ENCODE data around the gene COIL.

The COIL gene

DNA sequence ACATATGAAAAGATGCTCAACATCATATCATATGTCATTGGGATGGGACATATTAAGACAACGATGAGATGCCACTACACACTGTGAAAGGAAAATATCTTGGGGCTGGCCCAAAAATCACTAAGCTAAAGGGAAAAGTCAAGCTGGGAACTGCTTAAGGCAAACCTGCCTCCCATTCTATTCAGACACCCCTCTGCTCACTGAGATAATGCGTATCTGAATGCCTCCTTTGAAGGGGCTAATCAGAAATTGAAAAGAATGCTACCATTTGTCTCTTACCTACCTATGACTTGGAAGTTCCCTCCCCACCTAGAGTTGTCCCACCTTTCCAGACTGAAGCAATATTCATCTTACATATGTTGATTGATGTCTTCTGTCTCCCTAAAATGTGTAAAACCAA lies 35.8 kb downstream of the COIL start:
- H3K9me3 ChIP-seq (ENCODE audit: control insufficient read depth in 2 of 2, low read length in 2 of 2), result no peaks in the 10 kb centered on the region
- no peaks in the 10 kb centered on the region for H3K36me3 ChIP-seq (ENCODE audit: control insufficient read depth in 2 of 2, insufficient read depth in 2 of 2, low read length in 2 of 2)
- no peaks in the 10 kb centered on the region for H3K4me1 ChIP-seq (ENCODE audit: control insufficient read depth in 2 of 2, insufficient read depth in 2 of 2, low read length in 2 of 2)
- H3K4me3 ChIP-seq (ENCODE audit: low read length in 2 of 2), result no peak overlapping the region
- no peak overlapping the region for H3K9ac ChIP-seq (ENCODE audit: low read depth in 1 of 2, low read length in 2 of 2)
- no peak overlapping the region for H3K27ac ChIP-seq (ENCODE audit: low read depth in 2 of 2, low read length in 2 of 2)
- no peaks in the 10 kb centered on the region for H3K27me3 ChIP-seq (ENCODE audit: control insufficient read depth in 2 of 2, insufficient read depth in 2 of 2, low read length in 2 of 2)

DNA sequence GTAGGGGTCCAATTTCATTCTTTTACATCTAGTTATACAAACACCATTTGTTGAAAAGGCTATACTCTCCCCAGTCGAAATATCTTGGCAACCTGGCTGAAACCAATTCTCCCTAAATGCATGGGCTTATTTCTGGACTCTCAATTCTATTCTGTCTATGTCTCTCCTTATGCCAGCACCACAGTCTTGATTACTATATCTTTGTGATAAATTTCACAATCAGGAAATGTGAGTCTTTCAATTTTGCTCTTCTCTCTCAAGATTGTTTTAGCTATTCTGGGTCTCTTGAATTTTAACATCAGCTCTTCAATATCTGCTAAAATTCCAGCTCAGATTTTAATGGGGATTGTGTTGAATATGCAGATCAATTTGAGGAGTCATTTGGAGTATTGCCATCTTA lies 41.1 kb downstream of the COIL start:
- Histone ChIP-seq H3K4me3 (ENCODE audit: low read length in 2 of 2) (no peak overlapping the region), H3K9ac (ENCODE audit: low read depth in 1 of 2, low read length in 2 of 2) (no peak overlapping the region), H3K36me3 (ENCODE audit: control insufficient read depth in 2 of 2, insufficient read depth in 2 of 2, low read length in 2 of 2) (no peaks in the 10 kb centered on the region), H3K4me1 (ENCODE audit: control insufficient read depth in 2 of 2, insufficient read depth in 2 of 2, low read length in 2 of 2) (peaks cover 16 to 17% of the 10 kb centered on the region in 2 donors), H3K27ac (ENCODE audit: low read depth in 2 of 2, low read length in 2 of 2) (no peak overlapping the region), H3K27me3 (ENCODE audit: control insufficient read depth in 2 of 2, insufficient read depth in 2 of 2, low read length in 2 of 2) (no peaks in the 10 kb centered on the region), H3K9me3 (ENCODE audit: control insufficient read depth in 2 of 2, low read length in 2 of 2) (no peaks in the 10 kb centered on the region)

DNA sequence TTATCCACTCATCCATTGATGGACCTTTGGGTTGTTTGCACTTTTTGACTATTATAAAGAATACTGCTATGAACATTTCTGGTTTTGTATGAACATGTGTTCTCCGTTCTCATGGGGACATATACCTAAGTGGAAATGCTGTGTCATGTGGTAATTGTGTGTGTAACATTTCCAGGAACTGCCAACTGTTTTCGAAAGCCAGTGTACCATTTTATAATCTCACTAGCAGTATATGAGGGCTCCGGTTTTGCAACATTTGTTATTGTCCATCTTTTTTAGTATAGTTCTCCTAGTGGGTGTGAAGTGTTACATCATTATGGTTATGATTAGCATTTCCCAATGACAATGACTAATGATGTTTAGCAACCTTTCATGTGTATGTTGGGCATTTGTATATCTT lies 41.9 kb downstream of the COIL start:
- Histone ChIP-seq H3K27me3 (ENCODE audit: control insufficient read depth in 2 of 2, insufficient read depth in 2 of 2, low read length in 2 of 2) (no peaks in the 10 kb centered on the region), H3K4me3 (ENCODE audit: low read length in 2 of 2) (no peak overlapping the region), H3K9ac (ENCODE audit: low read depth in 1 of 2, low read length in 2 of 2) (no peak overlapping the region), H3K27ac (ENCODE audit: low read depth in 2 of 2, low read length in 2 of 2) (no peak overlapping the region), H3K36me3 (ENCODE audit: control insufficient read depth in 2 of 2, insufficient read depth in 2 of 2, low read length in 2 of 2) (no peaks in the 10 kb centered on the region), H3K4me1 (ENCODE audit: control insufficient read depth in 2 of 2, insufficient read depth in 2 of 2, low read length in 2 of 2) (peaks cover 16 to 17% of the 10 kb centered on the region in 2 donors), H3K9me3 (ENCODE audit: control insufficient read depth in 2 of 2, low read length in 2 of 2) (no peaks in the 10 kb centered on the region)

DNA sequence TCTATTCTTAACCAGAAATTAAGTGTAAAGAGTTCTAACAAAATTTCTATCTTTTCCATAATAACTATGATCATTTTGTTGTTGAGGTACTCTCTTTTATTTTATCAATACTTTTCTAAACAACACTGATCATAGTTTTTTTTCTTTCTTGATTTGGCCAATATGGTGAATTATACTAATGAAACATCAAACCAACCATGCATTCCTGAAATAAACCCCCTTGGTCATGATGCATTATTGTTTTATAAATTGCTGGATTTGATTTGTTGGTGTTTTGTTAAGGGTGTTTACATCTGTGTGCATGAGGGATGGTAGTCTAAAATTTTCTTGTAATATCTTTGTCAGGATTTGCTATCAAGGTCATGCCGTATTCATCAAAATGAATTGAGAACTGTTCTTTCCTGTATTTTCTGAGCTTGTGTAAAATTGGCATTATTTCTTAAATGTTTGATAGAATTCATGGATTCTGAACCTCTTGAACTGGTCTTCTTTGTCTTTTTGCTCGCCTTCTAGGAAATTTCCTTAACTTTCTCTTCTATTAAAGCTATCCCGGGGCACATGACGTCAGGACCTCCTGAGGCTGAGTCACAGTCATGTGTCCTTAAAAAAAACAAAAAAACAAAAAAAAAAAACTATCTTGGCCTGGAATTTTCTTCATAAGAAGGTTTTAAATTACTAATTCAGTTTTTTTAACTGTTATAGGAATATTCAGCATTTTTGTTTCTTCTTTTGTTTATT lies 43.1 kb downstream of the COIL start:
- H3K4me3 ChIP-seq (ENCODE audit: low read length in 2 of 2), result no peak overlapping the region
- no peaks in the 10 kb centered on the region for H3K36me3 ChIP-seq (ENCODE audit: control insufficient read depth in 2 of 2, insufficient read depth in 2 of 2, low read length in 2 of 2)
- H3K9me3 ChIP-seq (ENCODE audit: control insufficient read depth in 2 of 2, low read length in 2 of 2), result no peaks in the 10 kb centered on the region
- no peak overlapping the region for H3K9ac ChIP-seq (ENCODE audit: low read depth in 1 of 2, low read length in 2 of 2)
- no peaks in the 10 kb centered on the region for H3K27me3 ChIP-seq (ENCODE audit: control insufficient read depth in 2 of 2, insufficient read depth in 2 of 2, low read length in 2 of 2)
- no peak overlapping the region for H3K27ac ChIP-seq (ENCODE audit: low read depth in 2 of 2, low read length in 2 of 2)
- H3K4me1 ChIP-seq (ENCODE audit: control insufficient read depth in 2 of 2, insufficient read depth in 2 of 2, low read length in 2 of 2), result peaks cover 16 to 17% of the 10 kb centered on the region in 2 donors

DNA sequence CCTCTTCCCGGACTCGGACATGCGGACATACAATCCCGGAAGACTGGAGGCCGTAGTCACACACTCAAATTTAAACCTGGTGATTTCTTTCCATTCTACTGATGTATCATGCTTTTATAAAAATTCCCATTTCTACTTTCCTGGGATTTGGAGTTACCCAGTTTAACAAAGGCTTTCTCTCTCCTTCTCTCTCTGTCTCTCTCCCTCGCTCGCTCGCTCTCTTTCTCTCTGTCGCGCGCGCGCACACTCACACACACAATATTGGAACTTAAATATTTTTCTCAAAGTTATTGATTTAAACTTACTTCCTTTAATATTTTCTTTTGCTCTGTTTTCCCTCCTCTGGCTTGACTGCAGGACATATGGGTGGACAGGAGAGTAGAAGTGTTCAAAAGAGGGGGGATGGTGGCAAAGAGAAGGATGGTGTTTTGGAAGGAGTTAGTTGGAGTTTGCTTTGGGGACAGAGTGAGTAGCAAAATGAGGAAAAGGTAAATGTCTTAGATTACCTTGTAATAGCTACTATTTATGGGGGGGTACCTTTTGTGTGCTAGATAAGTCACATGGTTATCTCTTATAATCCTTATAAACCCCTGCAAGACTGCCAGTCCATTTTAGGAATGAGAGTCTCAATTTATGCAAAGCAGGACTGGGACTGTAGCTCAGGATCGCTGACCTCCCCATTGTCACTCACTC lies 46.1 kb downstream of the COIL start:
- H3K27me3 ChIP-seq (ENCODE audit: control insufficient read depth in 2 of 2, insufficient read depth in 2 of 2, low read length in 2 of 2), result no peaks in the 10 kb centered on the region
- H3K36me3 ChIP-seq (ENCODE audit: control insufficient read depth in 2 of 2, insufficient read depth in 2 of 2, low read length in 2 of 2), result no peaks in the 10 kb centered on the region
- peak overlapping the region; percentile 94 for H3K9ac ChIP-seq (ENCODE audit: low read depth in 1 of 2, low read length in 2 of 2)
- H3K4me1 ChIP-seq (ENCODE audit: control insufficient read depth in 2 of 2, insufficient read depth in 2 of 2, low read length in 2 of 2), result peaks cover 30 to 39% of the 10 kb centered on the region in 2 donors
- H3K27ac ChIP-seq (ENCODE audit: low read depth in 2 of 2, low read length in 2 of 2), result peak overlapping the region; percentile 94 to 95
- H3K9me3 ChIP-seq (ENCODE audit: control insufficient read depth in 2 of 2, low read length in 2 of 2), result no peaks in the 10 kb centered on the region
- H3K4me3 ChIP-seq (ENCODE audit: low read length in 2 of 2), result peak overlapping the region; percentile 93 to 96

DNA sequence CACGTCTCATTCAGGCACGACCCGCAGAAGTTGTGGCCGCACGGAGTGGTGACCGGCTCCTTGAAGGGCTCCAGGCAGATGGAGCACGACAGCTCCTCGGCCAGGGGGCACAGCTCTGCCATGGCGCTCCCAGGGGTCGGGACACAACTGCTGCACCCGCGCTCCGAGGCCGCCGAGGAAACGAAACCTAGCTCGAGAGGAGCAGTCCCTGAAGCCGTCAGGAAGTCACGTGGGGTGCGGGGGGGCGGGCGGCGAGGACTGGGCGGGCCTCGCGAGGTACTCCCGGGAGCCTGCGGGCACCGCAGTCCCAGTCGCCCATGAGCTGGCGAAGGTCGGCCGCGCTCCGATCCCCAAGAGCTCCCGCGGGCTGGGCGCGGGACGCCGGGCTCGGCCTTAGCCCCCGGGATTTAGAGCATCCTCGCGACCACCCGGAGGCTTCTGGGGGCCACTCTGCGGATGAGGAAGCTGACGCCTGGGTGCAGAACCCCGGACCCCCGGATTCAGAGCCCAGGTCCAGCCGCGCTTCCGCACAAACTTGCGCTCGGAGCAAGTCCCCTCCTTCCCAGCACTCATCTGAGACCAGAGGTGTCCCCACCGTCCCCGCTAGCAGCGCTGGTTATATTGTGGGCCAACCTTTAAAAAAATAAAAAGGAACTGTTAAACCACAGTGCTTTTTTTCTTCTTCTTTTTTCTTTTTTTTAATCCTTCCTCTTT lies 46.8 kb downstream of the COIL start, which contains the start of gene TRIM25:
TSS of gene TRIM25 (minus strand) at position 183 of the 714 bp plus-strand sequence. CDS start at position 122, 61 bp downstream.
- peaks cover 0 to under 1% of the 10 kb centered on the region in 2 donors for H3K36me3 ChIP-seq (ENCODE audit: control insufficient read depth in 2 of 2, insufficient read depth in 2 of 2, low read length in 2 of 2)
- no peaks in the 10 kb centered on the region for H3K9me3 ChIP-seq (ENCODE audit: control insufficient read depth in 2 of 2, low read length in 2 of 2)
- peak within 1 kb of the TSS; percentile 94 to 95 for H3K27ac ChIP-seq (ENCODE audit: low read depth in 2 of 2, low read length in 2 of 2)
- H3K4me3 ChIP-seq (ENCODE audit: low read length in 2 of 2), result peak within 1 kb of the TSS; percentile 93 to 96
- H3K27me3 ChIP-seq (ENCODE audit: control insufficient read depth in 2 of 2, insufficient read depth in 2 of 2, low read length in 2 of 2), result no peaks in the 10 kb centered on the region
- H3K4me1 ChIP-seq (ENCODE audit: control insufficient read depth in 2 of 2, insufficient read depth in 2 of 2, low read length in 2 of 2), result peaks cover 35 to 43% of the 10 kb centered on the region in 2 donors
- peak within 1 kb of the TSS; percentile 94 for H3K9ac ChIP-seq (ENCODE audit: low read depth in 1 of 2, low read length in 2 of 2)

DNA sequence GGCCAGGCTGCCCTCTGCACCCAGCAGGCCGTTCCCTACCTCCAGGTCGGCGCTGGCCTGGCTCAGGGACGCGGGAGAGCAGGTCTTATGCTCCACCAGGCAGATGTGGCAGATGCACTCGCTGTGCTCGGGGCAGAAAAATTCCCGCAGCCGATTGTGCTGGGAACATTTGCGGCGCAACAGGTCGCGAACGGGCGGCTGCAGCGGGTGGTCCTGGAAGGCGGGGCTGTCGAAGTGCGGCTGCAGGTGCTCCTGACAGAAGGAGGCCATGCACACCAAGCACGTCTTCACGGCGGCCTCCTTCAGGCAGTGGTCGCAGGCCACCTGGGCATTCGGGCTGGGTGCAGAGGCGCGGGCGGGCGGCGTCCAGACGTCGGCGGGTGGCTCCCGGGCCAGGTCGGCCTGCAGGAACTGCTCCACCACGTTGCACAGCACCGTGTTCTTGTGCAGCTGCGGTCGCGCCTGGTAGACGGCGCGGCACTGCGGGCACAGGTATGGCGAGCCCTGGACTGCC lies 47.4 kb downstream of the COIL start:
- H3K9ac ChIP-seq (ENCODE audit: low read depth in 1 of 2, low read length in 2 of 2), result peak overlapping the region; percentile 58 to 94
- no peaks in the 10 kb centered on the region for H3K9me3 ChIP-seq (ENCODE audit: control insufficient read depth in 2 of 2, low read length in 2 of 2)
- peaks cover 40 to 45% of the 10 kb centered on the region in 2 donors for H3K4me1 ChIP-seq (ENCODE audit: control insufficient read depth in 2 of 2, insufficient read depth in 2 of 2, low read length in 2 of 2)
- no peaks in the 10 kb centered on the region for H3K27me3 ChIP-seq (ENCODE audit: control insufficient read depth in 2 of 2, insufficient read depth in 2 of 2, low read length in 2 of 2)
- H3K4me3 ChIP-seq (ENCODE audit: low read length in 2 of 2), result peak overlapping the region; percentile 93 to 96
- peaks cover 3 to 6% of the 10 kb centered on the region in 2 donors for H3K36me3 ChIP-seq (ENCODE audit: control insufficient read depth in 2 of 2, insufficient read depth in 2 of 2, low read length in 2 of 2)
- H3K27ac ChIP-seq (ENCODE audit: low read depth in 2 of 2, low read length in 2 of 2), result peak overlapping the region; percentile 94 to 95

DNA sequence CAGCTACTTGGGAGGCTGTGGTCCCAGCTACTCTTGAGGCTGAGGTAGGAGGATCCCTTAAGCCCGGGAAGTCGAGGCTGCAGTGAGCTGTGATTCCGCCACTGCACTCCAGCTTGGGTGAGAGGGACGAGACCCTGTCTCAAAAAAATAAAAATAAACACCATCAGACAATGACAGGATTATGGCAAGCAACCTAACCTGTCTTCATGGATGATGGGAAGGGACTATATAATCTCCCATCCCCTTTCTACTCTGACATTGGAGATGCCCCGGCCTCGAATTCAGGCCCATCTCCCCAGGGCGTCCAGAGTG lies 47.9 kb downstream of the COIL start:
- H3K4me1 ChIP-seq (ENCODE audit: control insufficient read depth in 2 of 2, insufficient read depth in 2 of 2, low read length in 2 of 2), result peaks cover 42 to 48% of the 10 kb centered on the region in 2 donors
- no peaks in the 10 kb centered on the region for H3K27me3 ChIP-seq (ENCODE audit: control insufficient read depth in 2 of 2, insufficient read depth in 2 of 2, low read length in 2 of 2)
- H3K9ac ChIP-seq (ENCODE audit: low read depth in 1 of 2, low read length in 2 of 2), result peak overlapping the region; percentile 58 to 94
- H3K9me3 ChIP-seq (ENCODE audit: control insufficient read depth in 2 of 2, low read length in 2 of 2), result no peaks in the 10 kb centered on the region
- H3K27ac ChIP-seq (ENCODE audit: low read depth in 2 of 2, low read length in 2 of 2), result peak overlapping the region; percentile 94 to 95
- H3K4me3 ChIP-seq (ENCODE audit: low read length in 2 of 2), result peak overlapping the region; percentile 93 to 96
- H3K36me3 ChIP-seq (ENCODE audit: control insufficient read depth in 2 of 2, insufficient read depth in 2 of 2, low read length in 2 of 2), result peaks cover 6 to 11% of the 10 kb centered on the region in 2 donors

DNA sequence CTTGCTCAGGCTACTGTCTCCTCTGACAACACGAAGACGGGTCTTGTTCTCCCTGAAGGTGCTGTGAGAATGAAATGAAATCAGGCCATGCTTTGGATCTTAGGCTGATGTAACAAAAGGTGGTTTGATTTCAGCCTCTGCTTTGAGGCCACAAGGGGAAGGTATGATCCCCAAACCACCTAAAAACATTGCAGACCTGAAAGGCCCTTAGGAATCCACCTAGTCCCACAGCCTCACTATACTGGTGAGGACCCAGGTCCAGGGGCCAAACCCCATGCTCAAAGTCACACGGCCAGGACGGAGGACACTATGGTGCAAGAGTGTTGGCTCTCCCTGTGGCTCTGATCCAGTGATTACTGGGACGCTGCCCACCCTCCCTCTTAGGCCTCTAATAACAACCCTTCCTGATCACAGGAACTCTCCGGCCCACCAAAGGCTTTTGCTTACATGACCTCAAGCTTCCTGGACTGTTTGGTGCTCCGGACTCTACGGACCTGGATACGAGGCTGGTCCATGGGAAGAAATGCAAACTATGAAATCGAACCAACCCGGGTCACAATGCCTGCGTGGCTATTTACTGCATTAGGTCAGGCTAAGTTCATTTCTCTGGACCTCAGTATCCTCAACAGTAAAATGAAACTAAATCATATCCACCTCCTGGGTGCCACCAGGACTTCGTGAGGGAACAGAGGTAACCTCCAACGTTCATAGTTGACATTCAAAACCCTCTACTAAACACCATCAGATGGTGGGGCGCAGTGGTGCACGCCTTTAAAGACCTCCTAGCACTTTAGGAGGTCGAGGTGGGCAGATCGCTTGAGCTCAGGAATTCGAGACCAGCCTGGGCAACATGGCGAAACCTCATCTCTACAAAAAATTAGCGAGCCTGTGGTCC lies 48.5 kb downstream of the COIL start:
- peaks cover 42 to 48% of the 10 kb centered on the region in 2 donors for H3K4me1 ChIP-seq (ENCODE audit: control insufficient read depth in 2 of 2, insufficient read depth in 2 of 2, low read length in 2 of 2)
- H3K4me3 ChIP-seq (ENCODE audit: low read length in 2 of 2), result peak overlapping the region; percentile 93 to 96
- no peaks in the 10 kb centered on the region for H3K27me3 ChIP-seq (ENCODE audit: control insufficient read depth in 2 of 2, insufficient read depth in 2 of 2, low read length in 2 of 2)
- H3K36me3 ChIP-seq (ENCODE audit: control insufficient read depth in 2 of 2, insufficient read depth in 2 of 2, low read length in 2 of 2), result peaks cover 12 to 17% of the 10 kb centered on the region in 2 donors
- H3K27ac ChIP-seq (ENCODE audit: low read depth in 2 of 2, low read length in 2 of 2), result peak overlapping the region; percentile 51 to 95
- no peaks in the 10 kb centered on the region for H3K9me3 ChIP-seq (ENCODE audit: control insufficient read depth in 2 of 2, low read length in 2 of 2)
- peak overlapping the region; percentile 58 to 94 for H3K9ac ChIP-seq (ENCODE audit: low read depth in 1 of 2, low read length in 2 of 2)

Measured in mucosa of rectum (tissue), 2 donors.